T47D (cell line): ENCODE results near the gene PDGFC.

Experiments used
- DNase-seq, 2 experiments: peaks; one replicate each; pipeline versions ENCODE4 v3.0.0 to v3.0.0-alpha.2; 2011 to 2012; ENCODE audit warnings: low read depth in 1 of 2, low spot score in 1 of 2
- JUND ChIP-seq: IDR thresholded peaks from 2 replicates; pipeline ENCODE4 v1.6.1; 2012; ENCODE audit warnings: low read depth
- in situ Hi-C: cut with HindIII; loops from 2 replicates; pipeline ENCODE4 v1.10.0; 2016; ENCODE audit warnings: low sequenced_read_pairs, low pct_unique_long_range_greater_than_20kb

PDGFC gene

GRCh38 chr4:156971676-156972378, at the start of gene PDGFC:
Gene PDGFC (minus strand): TSS chr4:156971799. CDS start chr4:156970903, 896 bp downstream.
- DNase-seq, result peak; percentile 50 to 74

GRCh38 chr4:157020882-157021281, 49.3 kb upstream of the PDGFC start:
- in situ Hi-C loops, result no loop called here
- TF ChIP-seq JUND, result no peak
- no peak for DNase-seq

More at GRCh38 chr4:156971676-156972378, at the start of gene PDGFC:
- in situ Hi-C loops, result no loop called here
- no peak for TF ChIP-seq JUND

- TF ChIP-seq JUND, result no peak
- in situ Hi-C loops, result no loop called here
Observed at GRCh38 chr4:157018920-157019490, 47.4 kb upstream of the PDGFC start.

DNA sequence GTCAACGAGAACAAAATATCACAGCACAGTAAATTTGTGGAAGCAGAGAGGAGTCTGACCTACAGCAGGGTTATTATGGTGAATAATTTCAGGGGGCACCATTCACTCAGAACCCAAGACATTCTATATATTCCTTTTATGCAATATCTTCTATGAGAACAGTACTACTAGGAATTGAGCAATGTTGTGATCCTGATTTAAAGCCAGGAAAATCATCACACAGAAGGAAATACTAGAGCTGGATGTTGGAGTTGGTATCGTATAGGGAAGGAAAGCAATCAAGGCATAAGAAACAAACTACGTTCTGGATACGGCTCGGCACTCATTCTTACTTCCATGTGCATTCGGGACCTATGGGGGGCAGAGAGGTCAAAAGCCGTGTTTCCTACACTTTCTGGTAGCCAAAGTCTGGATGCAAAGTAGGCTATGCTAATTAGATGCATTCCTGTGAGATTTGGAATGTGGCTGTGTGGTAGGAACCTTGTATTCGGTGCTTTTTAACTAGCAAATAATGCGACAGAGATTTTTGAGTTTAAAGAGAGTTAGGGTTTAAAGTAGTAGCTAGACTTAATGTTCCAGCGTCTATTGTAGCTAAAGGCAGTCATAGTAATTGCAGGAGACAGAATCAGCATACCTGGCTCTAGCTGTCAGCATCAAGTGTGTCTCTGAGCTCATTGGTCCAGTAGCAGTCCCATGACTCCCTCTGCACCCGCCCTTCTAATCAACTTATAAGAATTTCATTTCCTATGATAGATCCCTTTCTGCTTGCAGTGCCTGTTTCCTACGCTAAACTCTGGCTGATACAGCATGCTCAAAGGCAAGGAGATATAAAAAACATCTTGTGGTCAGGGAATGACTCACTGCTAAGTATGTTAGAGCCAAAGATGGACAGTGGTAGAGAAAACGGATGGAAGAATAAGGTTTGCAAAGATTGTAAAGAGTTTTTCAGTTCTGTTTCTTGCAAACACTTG, 43.3 kb upstream of the PDGFC start:
- no peak for TF ChIP-seq JUND
- no peak for DNase-seq
- in situ Hi-C loops, result no loop called here

More at GRCh38 chr4:157018920-157019490, 47.4 kb upstream of the PDGFC start:
- DNase-seq, result no peak

DNA sequence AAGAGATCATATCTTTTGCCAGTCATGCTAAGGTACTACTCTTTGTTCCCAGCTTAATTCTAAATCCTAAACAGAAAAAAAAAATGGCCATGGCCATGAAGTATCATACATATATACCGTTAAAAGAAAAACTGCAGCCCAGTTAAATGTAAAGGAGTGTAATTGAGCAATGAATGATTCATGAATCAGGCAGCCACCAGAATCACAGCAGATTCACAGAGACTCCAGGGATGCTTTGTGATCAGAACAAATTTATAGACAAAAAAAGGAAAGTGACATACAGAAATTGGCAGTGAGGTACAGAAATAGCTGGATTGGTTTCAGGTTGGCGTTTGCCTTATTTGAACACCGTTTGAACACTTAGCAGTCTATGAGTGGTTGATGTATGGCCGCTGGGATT, 42.1 kb upstream of the PDGFC start:
- DNase-seq, result no peak
- no peak for TF ChIP-seq JUND
- in situ Hi-C loops, result no loop called here

- DNase-seq, result peak in 1 of 2 experiments; percentile 4
- in situ Hi-C loops, result no loop called here
- TF ChIP-seq JUND, result no peak
Observed at GRCh38 chr4:157012781-157013180, 41.2 kb upstream of the PDGFC start.

GRCh38 chr4:157012296-157012695, 40.7 kb upstream of the PDGFC start:
- DNase-seq, result no peak
- in situ Hi-C loops, result no loop called here
- no peak for TF ChIP-seq JUND

GRCh38 chr4:157010630-157011029, 39.0 kb upstream of the PDGFC start:
- TF ChIP-seq JUND, result no peak
- no peak for DNase-seq
- in situ Hi-C loops, result no loop called here

- in situ Hi-C loops, result no loop called here
- no peak for DNase-seq
- no peak for TF ChIP-seq JUND
Observed at GRCh38 chr4:157005831-157006230, 34.2 kb upstream of the PDGFC start.

GRCh38 chr4:157005193-157005592, 33.6 kb upstream of the PDGFC start:
- in situ Hi-C loops, result no loop called here
- no peak for DNase-seq
- no peak for TF ChIP-seq JUND

DNA sequence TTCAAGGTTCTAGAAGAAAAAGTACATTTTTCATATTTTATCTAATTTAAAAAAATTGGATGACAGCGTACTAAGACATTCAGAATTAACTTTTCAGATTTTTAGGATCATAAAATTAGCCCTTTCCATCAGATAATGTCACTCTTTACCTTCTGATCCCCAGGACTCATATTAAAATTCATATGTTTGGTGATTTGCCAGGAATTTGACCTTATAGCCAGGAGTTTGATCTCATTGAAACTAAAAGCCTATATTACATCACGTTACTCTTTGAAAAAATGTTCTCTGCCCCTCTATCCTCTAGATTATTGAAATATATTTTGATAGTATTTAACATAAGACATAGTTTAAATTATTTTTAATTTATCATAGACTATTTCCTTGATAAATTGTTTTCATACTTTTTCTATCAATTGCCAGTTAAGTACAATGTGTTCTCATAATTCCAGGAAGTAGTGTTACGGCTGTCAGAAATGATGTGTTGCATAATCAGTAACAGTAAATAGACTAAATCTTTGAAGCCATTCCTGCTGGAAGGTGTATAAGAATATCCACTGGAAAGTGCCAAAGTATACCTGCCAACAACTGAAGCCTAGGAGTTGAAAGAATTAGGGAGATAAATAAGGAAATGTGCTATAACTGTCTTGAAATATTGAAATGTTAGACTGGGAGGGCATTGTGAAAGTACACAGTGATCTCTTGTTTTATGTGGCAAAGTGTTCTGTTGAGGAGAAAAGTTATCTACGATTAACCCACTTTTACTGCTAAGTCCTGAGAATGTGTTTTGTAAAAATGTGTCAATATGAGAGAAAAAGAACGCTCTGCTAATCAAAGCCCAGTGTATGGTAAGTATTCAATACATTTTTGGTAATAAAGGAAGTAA, 32.9 kb upstream of the PDGFC start:
- in situ Hi-C loops, result no loop called here
- no peak for DNase-seq
- no peak for TF ChIP-seq JUND

- peak; percentile 88; the same call in 1 of the 2 replicates for TF ChIP-seq JUND
- in situ Hi-C loops, result no loop called here
- peak; percentile 13 to 89 for DNase-seq
Observed at GRCh38 chr4:156999175-156999517, 27.5 kb upstream of the PDGFC start.
